GM23248 (cell line): ENCODE results near the gene XPO1.

Experiments used
- EZH2 ChIP-seq: fragments of 200-600 bp; sonication (generic); IDR thresholded peaks from 2 replicates; pipeline ENCODE4 v1.6.1; 2018; ENCODE audit warnings: antibody characterized with exemption, mild to moderate bottlenecking; ENCODE audit not compliant: insufficient read depth, poor library complexity, severe bottlenecking
- EZH2phosphoT487 ChIP-seq: fragments of 200-600 bp; sonication (generic); IDR thresholded peaks from 2 replicates; pipeline ENCODE4 v1.6.1; 2018; ENCODE audit warnings: antibody characterized with exemption, moderate library complexity, mild to moderate bottlenecking, low read depth; ENCODE audit not compliant: insufficient read depth

- no peak for TF ChIP-seq EZH2
- TF ChIP-seq EZH2phosphoT487, result no peak
These were observed 3.2 kb downstream of the XPO1 start for GRCh38 chr2:61534926-61535325.
